Esophagus squamous epithelium (tissue), 4 donors: Measurements from ENCODE around the gene SYP.

Source experiments
- POLR2A ChIP-seq, 4 donors: fragments of 450-650 bp; IDR thresholded peaks; one replicate each; pipeline ENCODE4 v1.6.1; 2017; ENCODE audit warnings: antibody characterized with exemption in 4 of 4, mild to moderate bottlenecking in 4 of 4, moderate library complexity in 3 of 4
- TF ChIP-seq, protein P1 (sequence below), 6 experiments: fragments of 450-650 bp in 4 of 6; fragments of 200-600 bp in 2 of 6; sonication (generic) in 2 of 6; IDR thresholded peaks; one replicate each; pipeline ENCODE4 v1.5.1; 2016 to 2019; ENCODE audit warnings: antibody characterized with exemption in 6 of 6, mild to moderate bottlenecking in 4 of 6, moderate library complexity in 4 of 6

- TF ChIP-seq, protein P1, sequence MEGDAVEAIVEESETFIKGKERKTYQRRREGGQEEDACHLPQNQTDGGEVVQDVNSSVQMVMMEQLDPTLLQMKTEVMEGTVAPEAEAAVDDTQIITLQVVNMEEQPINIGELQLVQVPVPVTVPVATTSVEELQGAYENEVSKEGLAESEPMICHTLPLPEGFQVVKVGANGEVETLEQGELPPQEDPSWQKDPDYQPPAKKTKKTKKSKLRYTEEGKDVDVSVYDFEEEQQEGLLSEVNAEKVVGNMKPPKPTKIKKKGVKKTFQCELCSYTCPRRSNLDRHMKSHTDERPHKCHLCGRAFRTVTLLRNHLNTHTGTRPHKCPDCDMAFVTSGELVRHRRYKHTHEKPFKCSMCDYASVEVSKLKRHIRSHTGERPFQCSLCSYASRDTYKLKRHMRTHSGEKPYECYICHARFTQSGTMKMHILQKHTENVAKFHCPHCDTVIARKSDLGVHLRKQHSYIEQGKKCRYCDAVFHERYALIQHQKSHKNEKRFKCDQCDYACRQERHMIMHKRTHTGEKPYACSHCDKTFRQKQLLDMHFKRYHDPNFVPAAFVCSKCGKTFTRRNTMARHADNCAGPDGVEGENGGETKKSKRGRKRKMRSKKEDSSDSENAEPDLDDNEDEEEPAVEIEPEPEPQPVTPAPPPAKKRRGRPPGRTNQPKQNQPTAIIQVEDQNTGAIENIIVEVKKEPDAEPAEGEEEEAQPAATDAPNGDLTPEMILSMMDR (IDR thresholded peaks at IDR 0.05): no peak
- TF ChIP-seq POLR2A (IDR thresholded peaks at IDR 0.05): no peak
Measured at GRCh38 chrX:49227726-49228125, 27.7 kb upstream of the SYP start.
